Stimulated activated CD4-positive, alpha-beta T cell treated with anti-CD3 and anti-CD28 coated beads, TNF-alpha, amount 100 ng/mL, for 1 hour (primary cell): ENCODE data around the gene RSPH6A.
A peak's percentile ranks its signal among the peaks of the same experiment; 100 is the strongest.

ENCODE experiments used
- DNase-seq, 3 donors: peaks; one replicate each; pipeline ENCODE4 v3.0.0-alpha.2; 2020; ENCODE audit warnings: low read depth in 3 of 3, low spot score in 1 of 3

The RSPH6A gene

GRCh38 chr19:45814851-45815480 is at the start of gene RSPH6A:
Gene RSPH6A, minus strand, starts transcription at chr19:45815308. Its CDS starts 132 bp downstream, at chr19:45815176.
- DNase-seq: no peak

GRCh38 chr19:45864629-45865082 is 49.5 kb upstream of the RSPH6A start:
- no peak for DNase-seq

GRCh38 chr19:45863840-45864628 is 48.9 kb upstream of the RSPH6A start, which contains the start of gene FOXA3:
Gene FOXA3, plus strand, starts transcription at chr19:45864326. Its CDS starts 131 bp downstream, at chr19:45864457.
- DNase-seq: peak in 1 of 3 donors; percentile 38

- no peak for DNase-seq
Measured at GRCh38 chr19:45863335-45863839, 48.3 kb upstream of the RSPH6A start.

GRCh38 chr19:45862564-45863334 is 47.6 kb upstream of the RSPH6A start, which contains the start of gene SYMPK:
Gene SYMPK, minus strand, starts transcription at chr19:45863147. Its CDS starts 8,652 bp downstream, at chr19:45854495.
- peak; percentile 94 to 97 (median 96) for DNase-seq

- no peak for DNase-seq
Measured at GRCh38 chr19:45862271-45862563, 47.1 kb upstream of the RSPH6A start.

- DNase-seq: no peak
Measured at GRCh38 chr19:45860359-45861259, 45.5 kb upstream of the RSPH6A start.

GRCh38 chr19:45854167-45854778 is 39.2 kb upstream of the RSPH6A start:
- no peak for DNase-seq

GRCh38 chr19:45852983-45853382 is 37.9 kb upstream of the RSPH6A start:
- DNase-seq: no peak

GRCh38 chr19:45852145-45852750 is 37.1 kb upstream of the RSPH6A start:
- no peak for DNase-seq

- no peak for DNase-seq
Measured at GRCh38 chr19:45848922-45849321, 33.8 kb upstream of the RSPH6A start.

- DNase-seq: no peak
Measured at GRCh38 chr19:45847663-45848062, 32.6 kb upstream of the RSPH6A start.

GRCh38 chr19:45842198-45842597 is 27.1 kb upstream of the RSPH6A start:
- DNase-seq: no peak

- DNase-seq: no peak
Measured at GRCh38 chr19:45834970-45835369, 19.9 kb upstream of the RSPH6A start.

GRCh38 chr19:45828945-45829344 is 13.8 kb upstream of the RSPH6A start:
- DNase-seq: no peak

GRCh38 chr19:45828523-45828922 is 13.4 kb upstream of the RSPH6A start:
- no peak for DNase-seq

GRCh38 chr19:45827459-45828093 is 12.5 kb upstream of the RSPH6A start:
- no peak for DNase-seq

- no peak for DNase-seq
Measured at GRCh38 chr19:45826934-45827333, 11.8 kb upstream of the RSPH6A start.
